ENCODE data around the gene DCAF4. TPM values are rescaled to one million over a fixed set of nuclear protein-coding genes. Genes with fewer than 3 reads are reported as not detected.

DCAF4 gene
- total RNA-seq, 1 donor from 2014 or later = 23.2 TPM

DNA sequence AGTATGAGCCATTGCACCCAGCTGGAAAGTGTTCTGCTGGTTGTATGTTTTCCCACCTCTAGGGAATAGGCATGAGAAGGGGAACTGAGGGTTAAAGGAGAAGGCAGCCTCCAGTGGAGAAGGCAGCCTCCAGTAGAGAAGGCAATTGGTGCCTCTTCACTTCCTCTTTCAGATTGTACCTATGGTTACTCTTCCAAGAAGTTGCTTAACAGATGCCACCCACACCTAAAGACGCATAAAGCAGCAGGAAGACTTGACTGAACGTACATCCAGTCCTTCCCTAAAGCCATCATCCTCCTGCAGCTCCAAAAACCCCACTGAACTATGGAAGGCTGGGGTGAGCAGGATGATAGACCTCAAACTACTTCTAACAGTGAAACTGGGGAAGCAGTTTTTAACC, 45.4 kb upstream of the DCAF4 start:
- peaks cover 49% of the 10 kb centered on the region for H3K27me3 Mint-ChIP-seq (ENCODE audit: low read depth)
- peaks cover 5% of the 10 kb centered on the region for H3K4me1 Mint-ChIP-seq
- peaks cover 3% of the 10 kb centered on the region for H3K9me3 Mint-ChIP-seq
- DNase-seq (ENCODE audit: low spot score in 2 of 2, unreplicated experiment in 2 of 2) = no peak
- TF ChIP-seq, protein P1, sequence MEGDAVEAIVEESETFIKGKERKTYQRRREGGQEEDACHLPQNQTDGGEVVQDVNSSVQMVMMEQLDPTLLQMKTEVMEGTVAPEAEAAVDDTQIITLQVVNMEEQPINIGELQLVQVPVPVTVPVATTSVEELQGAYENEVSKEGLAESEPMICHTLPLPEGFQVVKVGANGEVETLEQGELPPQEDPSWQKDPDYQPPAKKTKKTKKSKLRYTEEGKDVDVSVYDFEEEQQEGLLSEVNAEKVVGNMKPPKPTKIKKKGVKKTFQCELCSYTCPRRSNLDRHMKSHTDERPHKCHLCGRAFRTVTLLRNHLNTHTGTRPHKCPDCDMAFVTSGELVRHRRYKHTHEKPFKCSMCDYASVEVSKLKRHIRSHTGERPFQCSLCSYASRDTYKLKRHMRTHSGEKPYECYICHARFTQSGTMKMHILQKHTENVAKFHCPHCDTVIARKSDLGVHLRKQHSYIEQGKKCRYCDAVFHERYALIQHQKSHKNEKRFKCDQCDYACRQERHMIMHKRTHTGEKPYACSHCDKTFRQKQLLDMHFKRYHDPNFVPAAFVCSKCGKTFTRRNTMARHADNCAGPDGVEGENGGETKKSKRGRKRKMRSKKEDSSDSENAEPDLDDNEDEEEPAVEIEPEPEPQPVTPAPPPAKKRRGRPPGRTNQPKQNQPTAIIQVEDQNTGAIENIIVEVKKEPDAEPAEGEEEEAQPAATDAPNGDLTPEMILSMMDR (IDR thresholded peaks at IDR 0.05; ENCODE audit: unreplicated experiment) = no peak
- H3K4me3 Mint-ChIP-seq = no peak overlapping the region
- no peak overlapping the region for H3K27ac Mint-ChIP-seq
- H3K36me3 Mint-ChIP-seq = no peaks in the 10 kb centered on the region

DNA sequence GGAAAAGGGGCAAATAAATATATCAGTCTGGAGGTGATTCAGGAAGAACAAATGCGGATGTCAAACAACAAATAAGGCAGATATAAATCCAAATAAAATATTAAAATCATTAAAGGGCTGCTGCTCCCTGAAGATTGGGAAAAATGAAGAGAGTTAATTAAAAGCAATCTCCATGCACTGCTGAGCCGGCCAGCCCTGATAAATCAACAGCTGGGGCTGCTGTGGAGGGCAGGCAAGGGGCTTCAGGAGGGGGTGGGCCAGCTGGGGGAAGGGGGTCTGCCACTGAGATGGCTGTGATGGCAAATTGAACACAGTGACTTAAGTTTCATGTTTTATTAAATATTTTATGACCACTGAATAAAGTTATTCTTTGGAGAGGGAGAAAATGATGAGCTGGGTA, 44.7 kb upstream of the DCAF4 start:
- no peak for DNase-seq (ENCODE audit: low spot score in 2 of 2, unreplicated experiment in 2 of 2)
- Mint-ChIP-seq H3K27me3 (ENCODE audit: low read depth) (peaks cover 49% of the 10 kb centered on the region), H3K4me3 (no peak overlapping the region), H3K27ac (no peak overlapping the region), H3K36me3 (no peaks in the 10 kb centered on the region), H3K4me1 (peaks cover 5% of the 10 kb centered on the region), H3K9me3 (peaks cover 6% of the 10 kb centered on the region)
- TF ChIP-seq, protein P1 (IDR thresholded peaks at IDR 0.05; ENCODE audit: unreplicated experiment) = no peak

DNA sequence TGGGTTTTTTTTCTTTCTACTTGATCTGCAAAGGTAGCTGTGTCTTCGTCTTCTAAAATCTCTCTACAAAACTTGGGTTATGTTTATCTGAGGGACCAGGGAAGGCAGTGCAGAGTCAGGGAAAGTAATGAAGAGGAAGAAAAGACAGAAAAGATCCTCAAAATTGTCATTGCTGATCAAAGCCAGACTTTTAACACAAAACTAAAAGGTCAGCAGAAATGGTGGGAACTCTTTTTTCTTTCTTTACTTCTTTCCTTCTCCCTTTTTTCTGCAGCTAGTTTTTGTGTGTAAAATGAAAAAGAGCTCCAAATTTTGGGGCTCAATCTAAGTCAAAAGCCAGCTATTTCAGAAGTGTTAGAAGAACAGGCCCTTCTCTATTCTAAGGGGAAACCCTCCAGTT, 44.2 kb upstream of the DCAF4 start:
- Mint-ChIP-seq H3K27ac (no peak overlapping the region), H3K4me1 (peaks cover 5% of the 10 kb centered on the region), H3K4me3 (no peak overlapping the region), H3K27me3 (ENCODE audit: low read depth) (peaks cover 49% of the 10 kb centered on the region), H3K36me3 (no peaks in the 10 kb centered on the region), H3K9me3 (peaks cover 6% of the 10 kb centered on the region)
- DNase-seq (ENCODE audit: low spot score in 2 of 2, unreplicated experiment in 2 of 2) = no peak
- TF ChIP-seq, protein P1 (IDR thresholded peaks at IDR 0.05; ENCODE audit: unreplicated experiment) = no peak

DNA sequence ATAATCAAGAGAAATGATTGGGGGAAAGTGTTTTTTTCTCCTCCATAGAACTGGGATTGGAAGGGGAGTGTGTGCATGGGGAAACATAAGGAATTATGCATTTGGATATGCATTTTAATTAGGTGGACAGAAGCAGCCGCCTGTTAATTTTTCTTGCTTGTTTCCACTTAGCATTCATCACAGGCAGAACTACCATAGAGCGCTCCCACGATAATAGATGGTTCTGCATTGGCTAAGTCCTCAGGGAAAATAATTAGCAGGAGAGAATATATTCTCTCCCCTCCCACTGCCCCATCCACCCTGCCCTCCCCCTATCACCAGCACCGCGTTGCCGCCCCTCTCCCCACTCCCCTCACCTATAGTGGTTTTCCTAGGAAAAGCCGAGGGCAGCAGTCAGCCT, 43.8 kb upstream of the DCAF4 start:
- no peak for DNase-seq (ENCODE audit: low spot score in 2 of 2, unreplicated experiment in 2 of 2)
- no peaks in the 10 kb centered on the region for H3K36me3 Mint-ChIP-seq
- H3K4me3 Mint-ChIP-seq = no peak overlapping the region
- TF ChIP-seq, protein P1 (IDR thresholded peaks at IDR 0.05; ENCODE audit: unreplicated experiment) = no peak
- peaks cover 5% of the 10 kb centered on the region for H3K4me1 Mint-ChIP-seq
- H3K27ac Mint-ChIP-seq = no peak overlapping the region
- peaks cover 49% of the 10 kb centered on the region for H3K27me3 Mint-ChIP-seq (ENCODE audit: low read depth)
- peaks cover 6% of the 10 kb centered on the region for H3K9me3 Mint-ChIP-seq

DNA sequence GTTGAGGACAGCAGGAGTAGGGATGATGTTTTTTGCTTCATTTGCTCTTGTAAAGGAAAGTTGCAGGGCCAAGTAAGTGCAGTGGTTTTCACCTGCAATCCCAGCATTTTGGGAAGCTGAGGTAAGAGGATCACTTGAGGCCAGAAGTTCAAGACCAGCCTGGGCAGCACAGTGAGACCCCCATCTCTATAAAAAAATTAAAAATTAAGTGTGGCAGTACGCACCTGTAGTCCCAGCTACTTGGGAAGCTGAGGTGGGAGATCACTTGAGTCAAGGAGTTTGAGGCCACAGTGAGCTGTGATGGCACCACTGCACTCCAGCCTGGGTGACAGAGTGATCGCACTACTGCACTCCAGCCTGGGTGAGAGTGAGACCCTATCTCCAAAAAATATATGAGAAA, 43.2 kb upstream of the DCAF4 start:
- H3K4me3 Mint-ChIP-seq = no peak overlapping the region

More for the DNA sequence above, 43.2 kb upstream of the DCAF4 start:
- peaks cover 6% of the 10 kb centered on the region for H3K9me3 Mint-ChIP-seq
- no peak overlapping the region for H3K27ac Mint-ChIP-seq
- H3K36me3 Mint-ChIP-seq = no peaks in the 10 kb centered on the region
- no peak for DNase-seq (ENCODE audit: low spot score in 2 of 2, unreplicated experiment in 2 of 2)
- TF ChIP-seq, protein P1 (IDR thresholded peaks at IDR 0.05; ENCODE audit: unreplicated experiment) = no peak
- H3K27me3 Mint-ChIP-seq (ENCODE audit: low read depth) = peaks cover 50% of the 10 kb centered on the region
- peaks cover 5% of the 10 kb centered on the region for H3K4me1 Mint-ChIP-seq

All from mesothelial cell of epicardium (in vitro differentiated cells).